IPS DF 6.9 (cell line): ENCODE measurements around the gene ELMO3.

Experiments
- DNase-seq: peaks from one replicate; pipeline ENCODE4 v3.0.0-alpha.2; 2013; ENCODE audit warnings: low read depth, low spot score
- H3K27ac ChIP-seq: one replicate; pipeline ENCODE4 v1.5.1; 2013; ENCODE audit warnings: low read length, control low read depth
- H3K27me3 ChIP-seq: 2 replicates; pipeline ENCODE4 v1.6.1; 2013; ENCODE audit warnings: mild to moderate bottlenecking, low read length; ENCODE audit not compliant: control insufficient read depth, insufficient read depth
- H3K36me3 ChIP-seq: 2 replicates; pipeline ENCODE4 v1.6.1; 2013; ENCODE audit warnings: low read length; ENCODE audit not compliant: control insufficient read depth, insufficient read depth
- H3K4me1 ChIP-seq: 2 replicates; pipeline ENCODE4 v1.6.1; 2013; ENCODE audit warnings: low read length; ENCODE audit not compliant: control insufficient read depth, insufficient read depth
- H3K4me3 ChIP-seq: 2 replicates; pipeline ENCODE4 v1.5.1; 2013; ENCODE audit warnings: mild to moderate bottlenecking, low read length
- H3K9me3 ChIP-seq: 2 replicates; pipeline ENCODE4 v1.6.1; 2013; ENCODE audit warnings: low read length, inconsistent platforms; ENCODE audit not compliant: control insufficient read depth, insufficient read depth
- WGBS: extraction: QIAGEN DNeasy Blood & Tissue Kit; methylation state at CpG from one replicate; pipeline ENCODE4 v1.1.7; 2013; ENCODE audit warnings: mixed read lengths, missing lambda C conversion rate; ENCODE audit not compliant: insufficient read length, insufficient coverage; 5-methylcytosine and 5-hydroxymethylcytosine counted together

The ELMO3 gene

GRCh38 chr16:67208154-67208896 is 9.4 kb downstream of the ELMO3 start:
- no peak overlapping the region for H3K27ac ChIP-seq
- DNase-seq = no peak
- H3K27me3 ChIP-seq = no peaks in the 10 kb centered on the region
- peaks cover 2% of the 10 kb centered on the region; the same call in 1 of the 2 replicates for H3K36me3 ChIP-seq
- H3K4me3 ChIP-seq = no peak overlapping the region
- no peaks in the 10 kb centered on the region for H3K9me3 ChIP-seq
- H3K4me1 ChIP-seq = peaks cover 4% of the 10 kb centered on the region; the same call in 1 of the 2 replicates
- WGBS = no CpG with 5 or more reads among the region's 11 CpGs

- Histone ChIP-seq H3K4me3 (no peak overlapping the region), H3K36me3 (no peaks in the 10 kb centered on the region), H3K27ac (no peak overlapping the region), H3K4me1 (peaks cover 4% of the 10 kb centered on the region; the same call in 1 of the 2 replicates), H3K9me3 (no peaks in the 10 kb centered on the region), H3K27me3 (no peaks in the 10 kb centered on the region)
- no peak for DNase-seq
- WGBS = no CpG with 5 or more reads among the region's 8 CpGs
Observed at GRCh38 chr16:67209565-67209964, 10.6 kb downstream of the ELMO3 start.

- H3K9me3 ChIP-seq = no peaks in the 10 kb centered on the region
- H3K27ac ChIP-seq = no peak overlapping the region
- H3K4me1 ChIP-seq = peaks cover 4% of the 10 kb centered on the region; the same call in 1 of the 2 replicates
- no peak overlapping the region for H3K4me3 ChIP-seq
- WGBS = no CpG with 5 or more reads among the region's 25 CpGs
- no peak for DNase-seq
- no peaks in the 10 kb centered on the region for H3K27me3 ChIP-seq
- no peaks in the 10 kb centered on the region for H3K36me3 ChIP-seq
Observed at GRCh38 chr16:67210069-67210937, 11.4 kb downstream of the ELMO3 start.

GRCh38 chr16:67211674-67212073 is 12.7 kb downstream of the ELMO3 start:
- no CpG with 5 or more reads among the region's 7 CpGs for WGBS
- Histone ChIP-seq H3K9me3 (no peaks in the 10 kb centered on the region), H3K36me3 (no peaks in the 10 kb centered on the region), H3K4me3 (no peak overlapping the region), H3K27ac (no peak overlapping the region), H3K27me3 (no peaks in the 10 kb centered on the region), H3K4me1 (peaks cover 4% of the 10 kb centered on the region; the same call in 1 of the 2 replicates)
- no peak for DNase-seq

- Histone ChIP-seq H3K4me1 (no peaks in the 10 kb centered on the region), H3K4me3 (no peak overlapping the region), H3K27ac (no peak overlapping the region), H3K27me3 (no peaks in the 10 kb centered on the region), H3K36me3 (no peaks in the 10 kb centered on the region), H3K9me3 (no peaks in the 10 kb centered on the region)
- no peak for DNase-seq
Observed at GRCh38 chr16:67212766-67213165, 13.8 kb downstream of the ELMO3 start.

- H3K27ac ChIP-seq = no peak overlapping the region
- WGBS = no CpG with 5 or more reads among the region's 8 CpGs
- no peak for DNase-seq
Observed at GRCh38 chr16:67213197-67214019, 14.5 kb downstream of the ELMO3 start.

GRCh38 chr16:67215706-67216105 is 16.8 kb downstream of the ELMO3 start:
- H3K9me3 ChIP-seq = no peaks in the 10 kb centered on the region
- H3K4me3 ChIP-seq = no peak overlapping the region
- H3K27me3 ChIP-seq = no peaks in the 10 kb centered on the region
- no peaks in the 10 kb centered on the region for H3K4me1 ChIP-seq
- no peak for DNase-seq
- no peak overlapping the region for H3K27ac ChIP-seq
- WGBS = no CpG with 5 or more reads among the region's 5 CpGs
- H3K36me3 ChIP-seq = no peaks in the 10 kb centered on the region

More at GRCh38 chr16:67213197-67214019, 14.5 kb downstream of the ELMO3 start:
- no peaks in the 10 kb centered on the region for H3K4me1 ChIP-seq
- H3K4me3 ChIP-seq = no peak overlapping the region
- H3K27me3 ChIP-seq = no peaks in the 10 kb centered on the region
- no peaks in the 10 kb centered on the region for H3K9me3 ChIP-seq
- H3K36me3 ChIP-seq = no peaks in the 10 kb centered on the region

- Histone ChIP-seq H3K27me3 (no peaks in the 10 kb centered on the region), H3K4me3 (no peak overlapping the region), H3K9me3 (no peaks in the 10 kb centered on the region), H3K27ac (no peak overlapping the region), H3K36me3 (no peaks in the 10 kb centered on the region), H3K4me1 (no peaks in the 10 kb centered on the region)
- DNase-seq = no peak
- WGBS = no CpG with 5 or more reads among the region's 18 CpGs
Observed at GRCh38 chr16:67216612-67217490, 17.9 kb downstream of the ELMO3 start.

GRCh38 chr16:67223992-67224391 is 25.1 kb downstream of the ELMO3 start:
- DNase-seq = no peak
- Histone ChIP-seq H3K9me3 (no peaks in the 10 kb centered on the region), H3K36me3 (peaks cover 2% of the 10 kb centered on the region), H3K4me3 (no peak overlapping the region), H3K27me3 (no peaks in the 10 kb centered on the region), H3K4me1 (no peaks in the 10 kb centered on the region; the same call in 1 of the 2 replicates), H3K27ac (no peak overlapping the region)
- WGBS = no CpG with 5 or more reads among the region's 3 CpGs
